DOHH2 (cell line): ENCODE data around the gene ONECUT1.

Source experiments
- EZH2phosphoT487 ChIP-seq: fragments of 200-600 bp; sonication (generic); IDR thresholded peaks from 2 replicates; pipeline ENCODE4 v1.6.1; 2017; ENCODE audit warnings: borderline replicate concordance, mild to moderate bottlenecking, antibody characterized with exemption, low read length, moderate library complexity, mixed read lengths
- TF ChIP-seq, protein P1 (sequence below): fragments of 200-600 bp; sonication (generic); IDR thresholded peaks from one replicate; pipeline ENCODE4 v1.5.1; 2014; ENCODE audit warnings: antibody characterized with exemption, mild to moderate bottlenecking, low read depth, low read length; ENCODE audit not compliant: poor library complexity, severe bottlenecking

- TF ChIP-seq, protein P1, sequence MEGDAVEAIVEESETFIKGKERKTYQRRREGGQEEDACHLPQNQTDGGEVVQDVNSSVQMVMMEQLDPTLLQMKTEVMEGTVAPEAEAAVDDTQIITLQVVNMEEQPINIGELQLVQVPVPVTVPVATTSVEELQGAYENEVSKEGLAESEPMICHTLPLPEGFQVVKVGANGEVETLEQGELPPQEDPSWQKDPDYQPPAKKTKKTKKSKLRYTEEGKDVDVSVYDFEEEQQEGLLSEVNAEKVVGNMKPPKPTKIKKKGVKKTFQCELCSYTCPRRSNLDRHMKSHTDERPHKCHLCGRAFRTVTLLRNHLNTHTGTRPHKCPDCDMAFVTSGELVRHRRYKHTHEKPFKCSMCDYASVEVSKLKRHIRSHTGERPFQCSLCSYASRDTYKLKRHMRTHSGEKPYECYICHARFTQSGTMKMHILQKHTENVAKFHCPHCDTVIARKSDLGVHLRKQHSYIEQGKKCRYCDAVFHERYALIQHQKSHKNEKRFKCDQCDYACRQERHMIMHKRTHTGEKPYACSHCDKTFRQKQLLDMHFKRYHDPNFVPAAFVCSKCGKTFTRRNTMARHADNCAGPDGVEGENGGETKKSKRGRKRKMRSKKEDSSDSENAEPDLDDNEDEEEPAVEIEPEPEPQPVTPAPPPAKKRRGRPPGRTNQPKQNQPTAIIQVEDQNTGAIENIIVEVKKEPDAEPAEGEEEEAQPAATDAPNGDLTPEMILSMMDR = no peak
- TF ChIP-seq EZH2phosphoT487 = no peak
Measured at GRCh38 chr15:52787549-52788098, 2.5 kb downstream of the ONECUT1 start.
